Stimulated activated naive B cell treated with anti-CD40 and anti-IgM and Interleukin-4, amounts not matched to agents 10 μg/mL and 1 μg/mL and 100 μg/mL, for 72 hours (primary cell): ENCODE measurements around the gene POLN.
"Not testable (repeated sequence)": the region's sequence is repeated elsewhere in the genome, so short reads cannot be mapped to it uniquely, and the experiment has no call there.

Experiments used
- ATAC-seq, 2 donors: fragments of 150-1000 bp; cut with Tn5 transposase; replicated peaks; 2 replicates each; pipeline ENCODE4 v1.10.0; 2021; ENCODE audit warnings: moderate library complexity in 1 of 2
- DNase-seq: peaks from one replicate; pipeline ENCODE4 v3.0.0; 2021
- H3K27ac Mint-ChIP-seq: one replicate; pipeline ENCODE4 v1.8.0; 2022; ENCODE audit warnings: mild to moderate bottlenecking, mixed read lengths
- H3K27me3 Mint-ChIP-seq, 2 donors: one replicate each; pipeline ENCODE4 v1.8.0; 2022; ENCODE audit warnings: mixed read lengths in 2 of 2
- H3K36me3 Mint-ChIP-seq, 2 donors: one replicate each; pipeline ENCODE4 v1.8.0; 2022; ENCODE audit warnings: mixed read lengths in 2 of 2, mild to moderate bottlenecking in 1 of 2
- H3K4me1 Mint-ChIP-seq, 2 donors: one replicate each; pipeline ENCODE4 v1.8.0; 2022; ENCODE audit warnings: mixed read lengths in 2 of 2, mild to moderate bottlenecking in 1 of 2
- H3K4me3 Mint-ChIP-seq, 2 donors: one replicate each; pipeline ENCODE4 v1.8.0; 2022; ENCODE audit warnings: mild to moderate bottlenecking in 2 of 2, mixed read lengths in 2 of 2, moderate library complexity in 1 of 2
- H3K9me3 Mint-ChIP-seq, 2 donors: one replicate each; pipeline ENCODE4 v1.8.0; 2022; ENCODE audit warnings: mixed read lengths in 2 of 2, mild to moderate bottlenecking in 1 of 2

Gene POLN

GRCh38 chr4:2168469-2169319 is 73.2 kb downstream of the POLN start:
- no peak overlapping the region for H3K27ac Mint-ChIP-seq
- no peaks in the 10 kb centered on the region for H3K4me1 Mint-ChIP-seq
- ATAC-seq = no peak

GRCh38 chr4:2166253-2166652 is 75.7 kb downstream of the POLN start:
- Mint-ChIP-seq H3K4me1 (no peaks in the 10 kb centered on the region), H3K27ac (no peak overlapping the region), H3K4me3 (no peak overlapping the region), H3K36me3 (peaks cover 0 to 4% of the 10 kb centered on the region in 2 donors), H3K27me3 (no peaks in the 10 kb centered on the region), H3K9me3 (no peaks in the 10 kb centered on the region)
- ATAC-seq = no peak
- no peak for DNase-seq

More at GRCh38 chr4:2168469-2169319, 73.2 kb downstream of the POLN start:
- Mint-ChIP-seq H3K4me3 (no peak overlapping the region), H3K36me3 (peaks cover 0 to 4% of the 10 kb centered on the region in 2 donors), H3K27me3 (no peaks in the 10 kb centered on the region), H3K9me3 (no peaks in the 10 kb centered on the region)
- DNase-seq = no peak

- Mint-ChIP-seq H3K27ac (no peak overlapping the region), H3K36me3 (peaks cover 0 to 4% of the 10 kb centered on the region in 2 donors), H3K27me3 (no peaks in the 10 kb centered on the region), H3K4me3 (no peak overlapping the region), H3K9me3 (no peaks in the 10 kb centered on the region), H3K4me1 (no peaks in the 10 kb centered on the region)
- DNase-seq (no peak), ATAC-seq (no peak)
Observed at GRCh38 chr4:2165391-2165790, 76.5 kb downstream of the POLN start.

- H3K4me3 Mint-ChIP-seq = no peak overlapping the region
- no peaks in the 10 kb centered on the region for H3K4me1 Mint-ChIP-seq
- H3K27me3 Mint-ChIP-seq = no peaks in the 10 kb centered on the region
- no peaks in the 10 kb centered on the region for H3K9me3 Mint-ChIP-seq
- no peak overlapping the region for H3K27ac Mint-ChIP-seq
- no peak for DNase-seq
- H3K36me3 Mint-ChIP-seq = no peaks in the 10 kb centered on the region
- no peak for ATAC-seq
Observed at GRCh38 chr4:2163311-2163821, 78.6 kb downstream of the POLN start.

GRCh38 chr4:2161092-2161703 is 80.7 kb downstream of the POLN start:
- not testable (repeated sequence) for H3K4me1 Mint-ChIP-seq, H3K27ac Mint-ChIP-seq, H3K9me3 Mint-ChIP-seq, ATAC-seq, DNase-seq, H3K4me3 Mint-ChIP-seq, H3K36me3 Mint-ChIP-seq, H3K27me3 Mint-ChIP-seq

GRCh38 chr4:2159931-2160330 is 82.0 kb downstream of the POLN start:
- H3K4me3 Mint-ChIP-seq = no peak overlapping the region
- H3K9me3 Mint-ChIP-seq = no peaks in the 10 kb centered on the region
- no peaks in the 10 kb centered on the region for H3K4me1 Mint-ChIP-seq
- no peaks in the 10 kb centered on the region for H3K27me3 Mint-ChIP-seq
- no peak overlapping the region for H3K27ac Mint-ChIP-seq
- no peak for DNase-seq
- no peaks in the 10 kb centered on the region for H3K36me3 Mint-ChIP-seq
- ATAC-seq = no peak

GRCh38 chr4:2155246-2155645 is 86.7 kb downstream of the POLN start:
- H3K27me3 Mint-ChIP-seq = peaks cover 0 to 7% of the 10 kb centered on the region in 2 donors
- peaks cover 0 to 2% of the 10 kb centered on the region in 2 donors for H3K9me3 Mint-ChIP-seq
- no peak for ATAC-seq
- no peak overlapping the region for H3K27ac Mint-ChIP-seq
- H3K4me1 Mint-ChIP-seq = no peaks in the 10 kb centered on the region
- H3K36me3 Mint-ChIP-seq = peaks cover 2 to 4% of the 10 kb centered on the region in 2 donors
- no peak for DNase-seq
- H3K4me3 Mint-ChIP-seq = no peak overlapping the region

GRCh38 chr4:2154215-2154740 is 87.6 kb downstream of the POLN start:
- DNase-seq (no peak), ATAC-seq (no peak)
- H3K4me1 Mint-ChIP-seq = no peaks in the 10 kb centered on the region
- H3K4me3 Mint-ChIP-seq = no peak overlapping the region
- no peak overlapping the region for H3K27ac Mint-ChIP-seq
- peaks cover 2 to 4% of the 10 kb centered on the region in 2 donors for H3K36me3 Mint-ChIP-seq
- peaks cover 0 to 2% of the 10 kb centered on the region in 2 donors for H3K9me3 Mint-ChIP-seq
- peaks cover 0 to 12% of the 10 kb centered on the region in 2 donors for H3K27me3 Mint-ChIP-seq

- Mint-ChIP-seq H3K4me1 (no peaks in the 10 kb centered on the region), H3K27ac (no peak overlapping the region), H3K4me3 (no peak overlapping the region), H3K36me3 (peaks cover 2 to 4% of the 10 kb centered on the region in 2 donors), H3K27me3 (peaks cover 9 to 24% of the 10 kb centered on the region in 2 donors), H3K9me3 (peaks cover 0 to 2% of the 10 kb centered on the region in 2 donors)
- DNase-seq = no peak
- ATAC-seq = no peak
Observed at GRCh38 chr4:2151544-2151943, 90.4 kb downstream of the POLN start.

GRCh38 chr4:2150076-2150475 is 91.8 kb downstream of the POLN start:
- H3K9me3 Mint-ChIP-seq = peaks cover 0 to 2% of the 10 kb centered on the region in 2 donors
- peaks cover 9 to 24% of the 10 kb centered on the region in 2 donors for H3K27me3 Mint-ChIP-seq
- no peak for DNase-seq
- H3K36me3 Mint-ChIP-seq = peaks cover 2 to 4% of the 10 kb centered on the region in 2 donors
- no peak for ATAC-seq
- H3K4me1 Mint-ChIP-seq = no peaks in the 10 kb centered on the region
- no peak overlapping the region for H3K27ac Mint-ChIP-seq
- H3K4me3 Mint-ChIP-seq = no peak overlapping the region

- Mint-ChIP-seq H3K27me3 (peaks cover 9 to 17% of the 10 kb centered on the region in 2 donors), H3K9me3 (no peaks in the 10 kb centered on the region), H3K36me3 (no peaks in the 10 kb centered on the region), H3K27ac (no peak overlapping the region), H3K4me3 (no peak overlapping the region), H3K4me1 (peaks cover 2 to 10% of the 10 kb centered on the region in 2 donors)
- ATAC-seq (no peak), DNase-seq (no peak)
Observed at GRCh38 chr4:2142630-2143427, 99.1 kb downstream of the POLN start.

GRCh38 chr4:2141762-2142451 is 100.0 kb downstream of the POLN start:
- H3K9me3 Mint-ChIP-seq = no peaks in the 10 kb centered on the region
- no peak overlapping the region for H3K4me3 Mint-ChIP-seq
- ATAC-seq (peak; percentile 38 to 65), DNase-seq (no peak)
- H3K27ac Mint-ChIP-seq = peak overlapping the region; percentile 60
- no peaks in the 10 kb centered on the region for H3K36me3 Mint-ChIP-seq
- peaks cover 9 to 14% of the 10 kb centered on the region in 2 donors for H3K27me3 Mint-ChIP-seq
- peaks cover 2 to 10% of the 10 kb centered on the region in 2 donors for H3K4me1 Mint-ChIP-seq

GRCh38 chr4:2141022-2141761 is 100.7 kb downstream of the POLN start:
- H3K4me1 Mint-ChIP-seq = peaks cover 2 to 10% of the 10 kb centered on the region in 2 donors
- H3K27ac Mint-ChIP-seq = peak overlapping the region; percentile 56

More at GRCh38 chr4:2141022-2141761, 100.7 kb downstream of the POLN start:
- H3K9me3 Mint-ChIP-seq = no peaks in the 10 kb centered on the region
- no peak for DNase-seq
- no peak overlapping the region for H3K4me3 Mint-ChIP-seq
- H3K36me3 Mint-ChIP-seq = no peaks in the 10 kb centered on the region
- ATAC-seq = peak; percentile 49 to 63
- peaks cover 9 to 17% of the 10 kb centered on the region in 2 donors for H3K27me3 Mint-ChIP-seq
